Choroid plexus epithelial cell (primary cell): ENCODE data around the gene HNRNPDL.
A peak's percentile ranks its signal among the peaks of the same experiment; 100 is the strongest.
"Not testable (repeated sequence)": the region's sequence is repeated elsewhere in the genome, so short reads cannot be mapped to it uniquely, and the experiment has no call there.

Experiments
- DNase-seq: peaks from one replicate; pipeline ENCODE4 v3.0.0-alpha.2; 2010; ENCODE audit warnings: low read depth
- H3K4me3 ChIP-seq: 2 replicates; pipeline ENCODE4 v1.5.1; 2011; ENCODE audit warnings: low read depth, mild to moderate bottlenecking, control low read depth, low read length, moderate library complexity
- TF ChIP-seq, protein P1 (sequence below): conservative IDR thresholded peaks from 2 replicates; pipeline ENCODE4 v1.5.1; 2011; ENCODE audit warnings: low read depth, mild to moderate bottlenecking, control low read depth, inconsistent platforms, low read length, moderate library complexity

Gene HNRNPDL

DNA sequence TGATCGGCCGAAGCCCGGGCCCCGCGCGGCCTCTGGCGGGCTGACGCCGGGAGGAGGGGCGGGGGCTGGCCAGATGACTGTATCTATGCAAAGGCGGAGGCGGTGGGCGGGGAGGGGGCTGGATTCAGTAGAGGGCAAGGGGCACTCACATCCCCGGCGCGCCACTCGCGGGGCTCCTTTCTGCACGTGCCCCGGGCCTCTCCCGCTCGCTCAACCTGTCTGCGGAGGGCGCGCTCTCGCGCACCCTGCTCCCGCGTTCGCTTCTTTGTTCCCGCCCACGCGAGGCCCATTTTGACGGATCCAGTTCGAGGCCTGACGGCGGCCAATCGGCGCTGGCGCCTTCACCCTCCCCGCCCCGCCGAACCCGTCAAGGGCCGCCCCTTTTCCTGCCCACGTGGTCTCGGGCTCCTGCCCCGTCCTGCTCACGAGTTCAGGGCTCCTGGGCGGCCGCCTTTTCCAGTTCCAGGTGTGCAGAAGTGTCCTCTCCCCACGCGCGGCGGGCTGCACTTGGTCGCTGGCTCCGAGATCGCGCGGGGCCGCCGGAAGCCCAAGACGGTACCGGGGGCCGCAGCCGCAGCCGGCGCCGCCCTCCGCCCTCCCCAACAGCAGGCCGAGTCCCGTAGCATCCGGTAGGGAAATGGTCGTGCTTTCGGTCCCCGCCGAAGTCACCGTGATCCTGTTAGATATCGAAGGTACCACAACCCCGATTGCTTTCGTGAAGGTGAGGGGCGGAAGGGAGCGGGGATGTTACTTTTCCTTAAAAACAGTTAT, at the start of gene HNRNPDL, which contains the start of gene ENOPH1:
Gene HNRNPDL, minus strand, starts transcription at position 270 of the 771 bp plus-strand sequence. CDS start 772 bp downstream, outside the sequence.
Gene ENOPH1, plus strand, starts transcription at position 398 of the 771 bp plus-strand sequence. Its CDS starts 240 bp downstream, at position 638.
- TF ChIP-seq, protein P1, sequence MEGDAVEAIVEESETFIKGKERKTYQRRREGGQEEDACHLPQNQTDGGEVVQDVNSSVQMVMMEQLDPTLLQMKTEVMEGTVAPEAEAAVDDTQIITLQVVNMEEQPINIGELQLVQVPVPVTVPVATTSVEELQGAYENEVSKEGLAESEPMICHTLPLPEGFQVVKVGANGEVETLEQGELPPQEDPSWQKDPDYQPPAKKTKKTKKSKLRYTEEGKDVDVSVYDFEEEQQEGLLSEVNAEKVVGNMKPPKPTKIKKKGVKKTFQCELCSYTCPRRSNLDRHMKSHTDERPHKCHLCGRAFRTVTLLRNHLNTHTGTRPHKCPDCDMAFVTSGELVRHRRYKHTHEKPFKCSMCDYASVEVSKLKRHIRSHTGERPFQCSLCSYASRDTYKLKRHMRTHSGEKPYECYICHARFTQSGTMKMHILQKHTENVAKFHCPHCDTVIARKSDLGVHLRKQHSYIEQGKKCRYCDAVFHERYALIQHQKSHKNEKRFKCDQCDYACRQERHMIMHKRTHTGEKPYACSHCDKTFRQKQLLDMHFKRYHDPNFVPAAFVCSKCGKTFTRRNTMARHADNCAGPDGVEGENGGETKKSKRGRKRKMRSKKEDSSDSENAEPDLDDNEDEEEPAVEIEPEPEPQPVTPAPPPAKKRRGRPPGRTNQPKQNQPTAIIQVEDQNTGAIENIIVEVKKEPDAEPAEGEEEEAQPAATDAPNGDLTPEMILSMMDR: no peak
- DNase-seq: peak; percentile 96

DNA sequence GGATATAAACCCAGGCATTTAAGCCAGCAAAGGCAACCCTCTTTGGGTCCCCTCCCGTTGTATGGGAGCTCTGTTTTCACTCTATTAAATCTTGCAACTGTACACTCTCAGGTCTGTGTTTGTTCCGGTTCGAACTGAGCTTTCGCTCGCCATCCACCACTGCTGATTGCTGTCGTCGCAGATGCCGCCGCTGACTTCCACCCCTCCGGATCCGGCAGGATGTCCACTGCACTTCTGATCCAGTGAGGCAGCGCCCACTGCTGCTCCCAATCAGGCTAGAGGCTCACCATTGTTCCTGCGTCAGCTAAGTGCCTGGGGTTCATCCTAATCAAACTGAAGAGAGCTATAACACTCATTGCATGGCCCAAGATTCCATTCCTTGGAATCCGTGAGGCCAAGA, 49.3 kb upstream of the HNRNPDL start:
- no peak overlapping the region for H3K4me3 ChIP-seq
- TF ChIP-seq, protein P1: no peak
- DNase-seq: no peak

More for the DNA sequence above, at the start of gene HNRNPDL, which contains the start of gene ENOPH1:
- H3K4me3 ChIP-seq: peak within 1 kb of the TSS; percentile 98

DNA sequence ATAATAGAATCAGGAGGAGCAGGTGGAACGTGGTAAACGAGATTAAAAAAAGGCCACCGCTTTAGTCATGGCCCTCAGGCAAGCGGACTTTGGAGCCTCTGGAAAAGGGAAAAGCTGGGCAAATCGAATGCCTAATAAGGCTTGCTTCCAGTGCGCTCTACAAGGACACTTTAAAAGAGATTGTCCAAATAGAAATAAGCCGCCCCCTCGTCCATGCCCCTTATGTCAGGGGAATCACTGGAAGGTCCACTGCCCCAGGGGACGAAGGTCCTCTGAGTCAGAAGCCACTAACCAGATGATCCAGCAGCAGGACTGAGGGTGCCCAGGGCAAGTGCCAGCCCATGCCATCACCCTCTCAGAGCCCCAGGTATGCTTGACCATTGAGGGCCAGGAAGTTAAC, 47.2 kb upstream of the HNRNPDL start:
- not testable (repeated sequence) for DNase-seq, H3K4me3 ChIP-seq

DNA sequence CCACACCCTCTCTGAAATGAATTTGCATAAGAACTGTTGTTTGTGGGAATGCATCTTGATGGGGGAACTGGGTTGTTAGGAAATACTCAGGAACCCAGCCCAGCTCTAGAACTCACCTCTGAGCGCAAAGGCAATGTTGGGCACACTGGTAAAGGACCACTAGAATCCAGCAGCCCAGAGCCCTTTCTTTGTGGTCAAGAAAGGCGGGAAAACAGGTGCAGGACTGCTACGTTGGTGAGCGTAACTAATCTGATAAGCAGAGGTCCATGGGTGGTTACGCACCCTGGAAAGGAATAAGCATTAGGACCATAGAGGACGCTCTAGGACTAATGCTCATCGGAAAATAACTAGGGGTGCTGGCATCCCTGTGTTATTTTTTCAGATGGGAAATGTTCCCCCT, 45.7 kb upstream of the HNRNPDL start:
- not testable (repeated sequence) for DNase-seq, H3K4me3 ChIP-seq

DNA sequence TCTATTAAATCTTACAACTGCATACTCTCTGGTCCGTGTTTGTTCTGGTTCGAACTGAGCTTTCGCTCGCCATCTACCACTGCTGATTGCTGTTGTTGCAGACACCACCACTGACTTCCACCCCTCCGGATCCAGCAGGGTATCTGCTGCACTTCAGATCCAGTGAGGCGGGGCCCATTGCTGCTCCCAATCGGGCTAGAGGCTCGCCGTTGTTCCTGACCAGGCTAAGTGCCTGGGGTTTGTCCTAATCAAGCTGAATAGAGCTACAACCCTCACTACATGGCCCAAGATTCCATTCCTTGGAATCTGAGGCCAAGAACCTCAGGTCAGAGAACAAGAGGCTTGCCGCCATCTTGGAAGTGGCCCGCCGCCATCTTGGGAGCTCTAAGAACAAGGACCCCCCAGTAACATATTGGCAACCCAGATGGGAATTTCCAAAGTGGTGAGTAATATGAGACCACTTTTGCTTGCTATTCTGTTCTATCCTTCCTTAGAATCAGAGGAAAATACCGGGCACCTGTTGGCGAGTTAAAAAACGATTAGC, 43.4 kb upstream of the HNRNPDL start:
- DNase-seq: no peak
- H3K4me3 ChIP-seq: no peak overlapping the region
- TF ChIP-seq, protein P1: no peak

DNA sequence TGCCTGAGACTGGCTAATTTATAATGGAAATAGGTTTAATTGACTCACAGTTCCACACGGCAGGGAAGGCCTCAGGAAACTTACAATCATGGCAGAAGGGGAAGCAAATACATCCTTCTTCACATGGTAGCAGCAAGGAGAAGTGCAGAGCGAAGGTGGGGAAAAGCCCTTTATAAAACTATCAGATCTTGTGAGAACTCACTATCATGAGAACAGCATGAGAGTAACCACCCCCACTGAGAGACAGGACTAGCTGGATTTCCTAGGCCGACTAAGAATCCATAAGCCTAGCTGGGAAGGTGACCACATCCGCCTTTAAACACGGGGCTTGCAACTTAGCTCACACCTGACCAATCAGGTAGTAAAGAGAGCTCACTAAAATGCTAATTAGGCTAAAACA, 42.8 kb upstream of the HNRNPDL start:
- DNase-seq, H3K4me3 ChIP-seq: not testable (repeated sequence)

DNA sequence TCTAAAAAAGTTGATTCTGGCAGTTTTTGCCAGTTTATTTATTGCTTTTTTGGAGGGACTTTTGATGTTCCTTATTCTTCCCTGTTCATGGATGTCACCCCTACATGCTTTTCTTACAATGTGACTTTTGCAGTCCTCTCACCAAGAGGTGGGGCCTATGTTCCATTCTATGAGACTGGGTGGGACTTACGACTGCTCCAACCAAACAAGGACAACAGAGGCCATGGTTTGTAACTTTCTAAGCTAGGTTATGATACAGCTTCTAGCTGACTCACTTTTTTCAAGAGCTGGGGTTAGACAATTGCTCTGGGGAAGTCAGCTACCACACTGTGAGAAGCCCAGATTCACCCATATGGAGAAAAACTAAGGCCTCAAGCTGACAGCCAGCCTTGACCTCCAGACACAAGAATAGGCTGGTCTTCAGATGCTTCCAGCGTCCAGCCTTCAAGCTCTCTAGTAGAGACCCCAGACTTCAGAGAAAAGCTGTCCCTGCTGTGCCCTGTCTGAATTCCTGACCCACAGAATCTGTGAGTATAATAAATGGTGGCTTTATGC, 39.6 kb upstream of the HNRNPDL start:
- peak; percentile 79 for DNase-seq
- TF ChIP-seq, protein P1: no peak
- no peak overlapping the region for H3K4me3 ChIP-seq

DNA sequence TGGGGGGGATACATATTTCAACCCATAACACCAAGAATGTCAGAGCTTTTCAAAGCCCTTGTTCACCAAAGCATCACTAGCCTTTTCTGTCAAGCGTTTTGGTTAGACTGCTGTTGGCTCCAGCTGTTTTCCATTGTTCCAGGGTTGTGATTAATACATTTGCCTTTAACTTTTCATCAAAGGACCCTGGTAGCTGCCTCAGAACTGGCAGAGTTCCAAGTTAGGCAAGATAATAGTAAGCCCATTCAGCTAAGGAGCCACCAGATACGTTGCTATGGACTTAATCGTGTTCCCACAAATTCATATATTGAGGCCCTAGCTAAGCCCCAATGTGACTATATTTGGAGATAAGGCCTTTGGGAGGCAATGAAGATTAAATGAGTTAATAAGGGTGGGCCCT, 37.2 kb upstream of the HNRNPDL start:
- TF ChIP-seq, protein P1: no peak
- peak; percentile 45 for DNase-seq
- no peak overlapping the region for H3K4me3 ChIP-seq
